Loucy (cell line): Measurements from ENCODE around the gene DNAH8.

Source experiments
- H2AFZ ChIP-seq: fragments of 200-600 bp; sonication (generic); 2 replicates; pipeline ENCODE4 v1.6.0; 2016; ENCODE audit warnings: antibody characterized with exemption, mild to moderate bottlenecking, low read length, moderate library complexity
- H3F3A ChIP-seq: fragments of 200-600 bp; 2 replicates; pipeline ENCODE4 v1.6.0; 2016; ENCODE audit warnings: antibody characterized with exemption, low read depth, mild to moderate bottlenecking
- H3K27me3 ChIP-seq: fragments of 200-600 bp; sonication (generic); 2 replicates; pipeline ENCODE4 v1.6.1; 2014; ENCODE audit warnings: low read length, mild to moderate bottlenecking; ENCODE audit not compliant: insufficient read depth, poor library complexity, severe bottlenecking
- H3K36me3 ChIP-seq: fragments of 200-600 bp; sonication (generic); 2 replicates; pipeline ENCODE4 v1.6.1; 2016; ENCODE audit warnings: low read length; ENCODE audit not compliant: insufficient read depth
- H3K4me1 ChIP-seq: fragments of 200-600 bp; sonication (generic); 2 replicates; pipeline ENCODE4 v1.5.1; 2014; ENCODE audit warnings: low read length, mild to moderate bottlenecking; ENCODE audit not compliant: insufficient read depth, poor library complexity, severe bottlenecking
- H3K4me2 ChIP-seq: fragments of 200-600 bp; sonication (generic); 2 replicates; pipeline ENCODE4 v1.6.0; 2014; ENCODE audit warnings: antibody characterized with exemption, low read length, low read depth, mild to moderate bottlenecking; ENCODE audit not compliant: poor library complexity, severe bottlenecking
- H3K4me3 ChIP-seq: fragments of 200-600 bp; sonication (generic); 2 replicates; pipeline ENCODE4 v1.5.1; 2014; ENCODE audit warnings: low read length, mild to moderate bottlenecking, mixed read lengths; ENCODE audit not compliant: poor library complexity, severe bottlenecking
- H3K79me2 ChIP-seq: fragments of 200-600 bp; sonication (generic); 2 replicates; pipeline ENCODE4 v1.6.1; 2014; ENCODE audit warnings: low read length; ENCODE audit not compliant: insufficient read depth
- H3K9ac ChIP-seq: fragments of 200-600 bp; sonication (generic); 2 replicates; pipeline ENCODE4 v1.6.0; 2014; ENCODE audit warnings: mild to moderate bottlenecking, low read depth, low read length, moderate library complexity; ENCODE audit not compliant: poor library complexity, severe bottlenecking
- H3K9me2 ChIP-seq: fragments of 200-600 bp; sonication (generic); replicated peaks from 2 replicates; pipeline ENCODE4 v1.6.1; 2016; ENCODE audit warnings: low read depth, low read length, mixed read lengths
- H3K9me3 ChIP-seq: fragments of 200-600 bp; sonication (generic); 2 replicates; pipeline ENCODE4 v1.6.1; 2014; ENCODE audit warnings: mild to moderate bottlenecking, antibody characterized with exemption, low read length, low read depth; ENCODE audit not compliant: insufficient read depth
- H4K20me1 ChIP-seq: fragments of 200-600 bp; sonication (generic); 2 replicates; pipeline ENCODE4 v1.6.0; 2014; ENCODE audit warnings: antibody characterized with exemption, low read length, mild to moderate bottlenecking; ENCODE audit not compliant: insufficient read depth, poor library complexity, severe bottlenecking
- CTCF ChIP-seq: fragments of 200-600 bp; sonication (generic); conservative IDR thresholded peaks from 2 replicates; pipeline ENCODE4 v1.5.1; 2014; ENCODE audit warnings: mild to moderate bottlenecking, antibody characterized with exemption, low read length
- EZH2phosphoT487 ChIP-seq: fragments of 200-600 bp; IDR thresholded peaks from 2 replicates; pipeline ENCODE4 v1.6.1; 2018; ENCODE audit warnings: antibody characterized with exemption, mild to moderate bottlenecking, moderate library complexity, borderline replicate concordance

The DNAH8 gene

GRCh38 chr6:38974389-38975151, 259.5 kb downstream of the DNAH8 start:
- H3K4me3 ChIP-seq: no peak overlapping the region
- no peaks in the 10 kb centered on the region for H3K27me3 ChIP-seq
- H3K4me2 ChIP-seq: no peak overlapping the region
- no peaks in the 10 kb centered on the region for H4K20me1 ChIP-seq
- H3K79me2 ChIP-seq: no peaks in the 10 kb centered on the region
- no peaks in the 10 kb centered on the region for H3K9me3 ChIP-seq
- no peak overlapping the region for H2AFZ ChIP-seq
- no peaks in the 10 kb centered on the region for H3K36me3 ChIP-seq
- TF ChIP-seq EZH2phosphoT487: no peak
- no peak for TF ChIP-seq CTCF
- no peaks in the 10 kb centered on the region for H3F3A ChIP-seq
- no peak overlapping the region for H3K9ac ChIP-seq
- H3K4me1 ChIP-seq: no peaks in the 10 kb centered on the region
- H3K9me2 ChIP-seq: no peaks in the 10 kb centered on the region

GRCh38 chr6:38975621-38976049, 260.5 kb downstream of the DNAH8 start:
- Histone ChIP-seq H3K4me2 (no peak overlapping the region), H3K9me2 (no peaks in the 10 kb centered on the region), H3F3A (no peaks in the 10 kb centered on the region), H2AFZ (no peak overlapping the region), H3K9me3 (no peaks in the 10 kb centered on the region), H3K27me3 (no peaks in the 10 kb centered on the region), H3K4me1 (no peaks in the 10 kb centered on the region), H3K36me3 (no peaks in the 10 kb centered on the region), H3K9ac (no peak overlapping the region), H3K79me2 (no peaks in the 10 kb centered on the region), H4K20me1 (no peaks in the 10 kb centered on the region), H3K4me3 (no peak overlapping the region)
- TF ChIP-seq EZH2phosphoT487 (no peak), CTCF (no peak)

- Histone ChIP-seq H3K4me3 (no peak overlapping the region), H3K4me2 (no peak overlapping the region), H3K27me3 (no peaks in the 10 kb centered on the region), H3F3A (no peaks in the 10 kb centered on the region), H3K9me3 (no peaks in the 10 kb centered on the region), H3K36me3 (no peaks in the 10 kb centered on the region), H4K20me1 (no peaks in the 10 kb centered on the region), H3K4me1 (no peaks in the 10 kb centered on the region), H2AFZ (no peak overlapping the region), H3K79me2 (no peaks in the 10 kb centered on the region), H3K9me2 (no peaks in the 10 kb centered on the region), H3K9ac (no peak overlapping the region)
- TF ChIP-seq EZH2phosphoT487 (no peak), CTCF (no peak)
Observed at GRCh38 chr6:38976051-38976450, 260.9 kb downstream of the DNAH8 start.
